Measurements from ENCODE around the gene PLA2G4B. TPM values are rescaled to one million over a fixed set of nuclear protein-coding genes. Genes with fewer than 3 reads are reported as not detected.
"Not testable (repeated sequence)": the region's sequence is repeated elsewhere in the genome, so short reads cannot be mapped to it uniquely, and the experiment has no call there.

PLA2G4B gene
- total RNA-seq, 1 donor from 2014 or later, result 13.1 TPM

GRCh38 chr15:41827880-41828806, 10.5 kb upstream of the PLA2G4B start, which contains the start of gene JMJD7:
Gene JMJD7 (plus strand): TSS chr15:41828092. CDS start chr15:41828125, 33 bp downstream.
- TF ChIP-seq CTCF (IDR thresholded peaks at IDR 0.05; ENCODE audit: unreplicated experiment), result no peak
- DNase-seq (ENCODE audit: low spot score, unreplicated experiment), result peak; percentile 92
- Mint-ChIP-seq H3K4me3 (ENCODE audit: low read depth) (peak within 1 kb of the TSS; percentile 83), H3K9me3 (ENCODE audit: low read depth) (no peaks in the 10 kb centered on the region), H3K27me3 (peaks cover 13% of the 10 kb centered on the region), H3K4me1 (ENCODE audit: low read depth) (peaks cover 8% of the 10 kb centered on the region), H3K27ac (peak within 1 kb of the TSS; percentile 83), H3K36me3 (ENCODE audit: insufficient read depth) (peaks cover 8% of the 10 kb centered on the region)

- DNase-seq (ENCODE audit: low spot score, unreplicated experiment), result no peak
These were observed 9.9 kb upstream of the PLA2G4B start for GRCh38 chr15:41828807-41829141.

GRCh38 chr15:41829959-41830646, 8.5 kb upstream of the PLA2G4B start:
- H3K4me1 Mint-ChIP-seq (ENCODE audit: low read depth), result peaks cover 8% of the 10 kb centered on the region
- no peak overlapping the region for H3K27ac Mint-ChIP-seq
- peaks cover 13% of the 10 kb centered on the region for H3K27me3 Mint-ChIP-seq
- no peaks in the 10 kb centered on the region for H3K9me3 Mint-ChIP-seq (ENCODE audit: low read depth)
- no peak overlapping the region for H3K4me3 Mint-ChIP-seq (ENCODE audit: low read depth)
- no peak for DNase-seq (ENCODE audit: low spot score, unreplicated experiment)
- TF ChIP-seq CTCF (IDR thresholded peaks at IDR 0.05; ENCODE audit: unreplicated experiment), result no peak
- peaks cover 2% of the 10 kb centered on the region for H3K36me3 Mint-ChIP-seq (ENCODE audit: insufficient read depth)

More at GRCh38 chr15:41828807-41829141, 9.9 kb upstream of the PLA2G4B start:
- Mint-ChIP-seq H3K27ac (no peak overlapping the region), H3K9me3 (ENCODE audit: low read depth) (no peaks in the 10 kb centered on the region), H3K4me1 (ENCODE audit: low read depth) (peaks cover 8% of the 10 kb centered on the region), H3K36me3 (ENCODE audit: insufficient read depth) (peaks cover 8% of the 10 kb centered on the region), H3K4me3 (ENCODE audit: low read depth) (peak overlapping the region; percentile 83), H3K27me3 (peaks cover 13% of the 10 kb centered on the region)
- TF ChIP-seq CTCF (IDR thresholded peaks at IDR 0.05; ENCODE audit: unreplicated experiment), result no peak

GRCh38 chr15:41831291-41831690, 7.4 kb upstream of the PLA2G4B start:
- not testable (repeated sequence) for DNase-seq (ENCODE audit: low spot score, unreplicated experiment); H3K27ac Mint-ChIP-seq; H3K4me1 Mint-ChIP-seq (ENCODE audit: low read depth); H3K9me3 Mint-ChIP-seq (ENCODE audit: low read depth); H3K4me3 Mint-ChIP-seq (ENCODE audit: low read depth); H3K36me3 Mint-ChIP-seq (ENCODE audit: insufficient read depth)
- peaks cover 10% of the 10 kb centered on the region for H3K27me3 Mint-ChIP-seq

- Mint-ChIP-seq H3K36me3 (ENCODE audit: insufficient read depth) (peaks cover 5% of the 10 kb centered on the region), H3K4me3 (ENCODE audit: low read depth) (no peak overlapping the region), H3K27me3 (peaks cover 6% of the 10 kb centered on the region), H3K4me1 (ENCODE audit: low read depth) (peaks cover 8% of the 10 kb centered on the region), H3K9me3 (ENCODE audit: low read depth) (no peaks in the 10 kb centered on the region), H3K27ac (no peak overlapping the region)
- no peak for TF ChIP-seq CTCF (IDR thresholded peaks at IDR 0.05; ENCODE audit: unreplicated experiment)
- no peak for DNase-seq (ENCODE audit: low spot score, unreplicated experiment)
These were observed 6.4 kb upstream of the PLA2G4B start for GRCh38 chr15:41832208-41832607.
